NCI-H69 (cell line): ENCODE data around the gene LMOD1.
A peak's percentile ranks its signal among the peaks of the same experiment; 100 is the strongest.
"Not testable (repeated sequence)": the region's sequence is repeated elsewhere in the genome, so short reads cannot be mapped to it uniquely, and the experiment has no call there.

Experiments used
- DNase-seq: peaks from one replicate; lab custom pipeline; 2025; lab: John Stamatoyannopoulos, UW

The LMOD1 gene

DNA sequence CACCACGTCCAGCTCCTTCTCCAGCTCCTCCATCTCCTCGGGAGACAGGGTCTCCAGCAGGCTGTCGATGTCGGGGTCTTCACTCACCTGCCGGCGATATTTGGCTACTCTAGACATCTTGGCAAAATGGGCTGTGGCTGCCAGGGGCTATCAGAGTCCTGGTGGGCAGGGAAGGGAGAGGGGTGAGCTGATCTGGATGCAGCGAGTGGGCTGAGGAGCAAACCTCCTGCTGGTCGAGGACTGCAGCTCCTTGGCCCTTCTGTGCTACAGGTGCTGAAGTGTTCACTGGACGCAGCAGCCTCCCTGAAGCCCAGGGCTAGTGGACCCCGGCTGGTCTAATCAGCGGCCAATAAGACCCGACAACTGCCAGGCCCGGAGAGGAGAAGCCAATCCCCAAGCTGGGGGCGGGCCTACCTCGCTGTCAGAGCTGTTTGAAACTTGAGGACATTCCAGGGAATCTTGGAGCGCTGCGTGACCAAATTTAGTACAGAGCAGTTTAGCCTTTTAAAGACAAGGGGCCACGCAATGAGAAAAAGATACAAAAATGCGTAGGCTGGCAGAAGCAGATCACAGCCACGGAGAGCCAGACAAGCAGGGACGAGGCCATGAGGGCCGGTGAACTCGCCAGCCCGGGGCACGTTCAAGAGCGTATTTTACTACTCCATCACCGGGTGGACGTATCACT, at the start of gene LMOD1:
Gene LMOD1 (minus strand): TSS at position 325 of the 685 bp plus-strand sequence. CDS start 208 bp downstream, at position 117.
- peak; percentile 88 for DNase-seq

DNA sequence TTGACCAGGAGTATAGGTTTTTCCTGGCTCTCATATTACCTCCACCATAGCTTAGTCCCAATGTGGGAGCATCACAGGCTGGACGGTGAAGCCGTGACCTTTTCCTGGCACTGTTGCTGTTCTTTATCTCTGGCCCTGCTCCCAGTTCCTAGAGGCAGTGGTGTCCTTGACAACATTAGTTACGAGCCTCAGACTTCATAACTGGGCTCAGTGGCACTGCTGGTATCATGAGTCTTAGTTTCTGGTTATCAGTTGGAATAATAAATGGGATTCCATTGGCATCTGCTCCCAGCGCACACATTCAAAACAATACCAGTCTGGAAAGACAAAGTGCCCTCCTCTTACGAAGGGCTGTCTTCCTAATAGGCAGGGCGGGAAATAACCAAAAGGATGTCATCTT, 44.1 kb upstream of the LMOD1 start:
- DNase-seq, result no peak

- no peak for DNase-seq
Observed at GRCh38 chr1:201989354-201990128, 43.2 kb upstream of the LMOD1 start.

DNA sequence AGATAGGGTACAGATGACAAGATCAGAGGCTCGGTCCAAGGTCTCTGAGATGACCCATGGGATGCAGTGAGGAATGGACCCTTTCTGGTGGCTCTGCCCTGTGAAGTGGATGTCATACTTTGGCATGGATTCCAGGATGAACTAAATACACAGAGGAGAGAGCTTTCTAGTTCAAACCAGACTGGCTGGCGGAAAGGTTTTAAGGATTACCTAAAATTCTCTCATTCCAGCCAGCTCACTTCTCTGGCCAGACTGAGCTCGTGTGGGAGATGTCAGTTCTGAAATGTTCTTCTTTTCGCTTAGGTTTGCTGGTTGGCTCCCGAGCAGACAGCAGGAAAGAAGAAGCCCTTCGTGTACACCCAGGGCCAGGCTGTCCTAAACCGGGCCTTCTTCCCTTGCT, 42.3 kb upstream of the LMOD1 start:
- no peak for DNase-seq

DNA sequence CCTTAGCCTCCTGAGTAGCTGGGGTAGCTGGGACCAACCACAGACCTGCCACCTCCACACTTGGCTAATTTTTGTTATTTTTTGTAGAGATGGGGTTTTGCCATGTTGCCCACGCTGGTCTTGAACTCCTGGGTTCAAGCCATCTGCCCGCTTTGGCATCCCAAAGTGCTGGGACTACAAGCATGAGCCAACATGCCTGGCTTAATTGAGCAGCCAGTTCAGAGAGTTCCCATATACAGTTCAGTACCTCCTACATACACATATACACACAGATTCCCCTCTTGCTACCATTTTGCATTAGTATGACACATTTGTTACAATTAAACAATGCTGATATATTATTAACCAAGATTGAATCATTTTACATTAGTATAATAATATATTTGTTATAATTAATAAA, 39.0 kb upstream of the LMOD1 start:
- DNase-seq, result no peak

DNA sequence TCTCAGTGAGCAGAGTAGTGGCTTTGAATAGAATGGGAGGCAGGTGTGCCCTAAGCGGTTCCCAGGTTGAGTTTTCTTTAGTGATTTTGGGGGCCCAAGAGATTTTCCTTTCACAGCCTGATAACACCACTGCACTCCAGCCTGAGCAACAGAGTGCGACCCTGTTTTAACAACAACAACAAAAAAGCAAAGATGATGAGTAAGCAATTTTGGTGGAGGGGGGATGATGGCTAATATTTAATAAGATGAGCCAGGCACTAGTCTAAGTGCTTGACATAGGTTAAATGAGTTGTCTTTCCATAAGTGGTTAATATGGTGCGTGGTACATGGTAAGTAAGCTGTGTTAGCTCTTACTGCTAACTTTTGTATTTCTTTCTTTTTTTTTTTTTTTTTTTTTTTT, 38.1 kb upstream of the LMOD1 start:
- no peak for DNase-seq

GRCh38 chr1:201983380-201983805, 37.0 kb upstream of the LMOD1 start:
- no peak for DNase-seq

GRCh38 chr1:201982623-201983379, 36.5 kb upstream of the LMOD1 start, which contains the start of gene RNPEP:
Gene RNPEP, plus strand, starts transcription at chr1:201982648. Its CDS starts 19 bp downstream, at chr1:201982667.
- peak; percentile 89 for DNase-seq

GRCh38 chr1:201982082-201982622, 35.8 kb upstream of the LMOD1 start:
- DNase-seq, result no peak

- peak; percentile 90 for DNase-seq
Observed at GRCh38 chr1:201970334-201971159, 24.2 kb upstream of the LMOD1 start.

DNA sequence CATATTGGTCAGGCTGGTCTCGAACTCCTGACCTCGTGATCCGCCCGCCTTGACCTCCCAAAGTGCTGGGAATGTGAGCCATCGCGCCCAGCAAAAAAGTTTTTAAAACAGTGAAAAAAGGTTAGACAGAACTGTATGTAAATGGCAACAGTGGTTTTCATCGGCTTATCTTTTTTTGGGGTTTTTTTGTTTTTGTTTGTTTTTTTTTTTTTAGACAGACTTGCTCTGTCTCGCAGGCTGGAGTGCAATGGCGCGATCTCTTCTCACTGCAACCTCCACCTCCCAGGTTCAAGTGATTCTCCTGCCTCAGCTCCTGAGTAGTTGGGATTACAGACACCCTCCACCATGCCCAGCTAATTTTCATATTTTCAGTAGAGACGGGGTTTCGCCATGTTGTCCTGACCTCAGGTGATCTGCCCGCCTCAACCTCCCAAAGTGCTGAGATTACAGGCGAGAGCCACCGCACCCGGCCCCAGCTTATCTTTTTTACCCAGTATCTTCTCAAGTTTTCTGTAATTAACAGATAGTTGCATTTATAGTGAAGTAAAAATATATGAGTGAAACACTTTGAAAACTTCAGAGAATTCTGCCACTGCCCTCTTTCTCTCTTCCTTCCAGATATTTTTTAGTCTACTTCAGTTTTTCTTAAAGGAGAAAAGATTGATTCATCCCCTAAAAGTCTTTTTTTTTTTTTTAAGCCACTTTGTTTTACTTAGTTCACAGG, 22.0 kb upstream of the LMOD1 start:
- no peak for DNase-seq

GRCh38 chr1:201966171-201966570, 19.8 kb upstream of the LMOD1 start:
- DNase-seq, result no peak

DNA sequence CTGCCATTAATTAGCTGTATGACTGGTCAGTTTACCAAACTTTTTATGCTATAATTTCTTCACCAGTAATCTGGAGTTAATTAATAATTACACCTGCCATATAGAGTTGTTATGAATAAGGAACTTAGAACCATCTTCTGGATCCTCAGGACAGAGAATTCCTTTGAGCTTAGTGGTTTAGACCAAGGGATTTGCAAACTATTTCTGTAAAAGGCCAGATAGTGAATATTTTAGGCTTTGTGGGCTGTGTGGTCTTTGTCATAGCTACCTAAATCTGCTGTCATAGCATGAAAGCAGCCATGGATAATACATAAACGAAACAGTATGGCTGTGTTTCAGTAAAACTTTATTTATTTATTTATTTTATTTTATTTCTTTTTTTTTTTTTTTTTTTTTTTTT, 17.9 kb upstream of the LMOD1 start:
- no peak for DNase-seq

DNA sequence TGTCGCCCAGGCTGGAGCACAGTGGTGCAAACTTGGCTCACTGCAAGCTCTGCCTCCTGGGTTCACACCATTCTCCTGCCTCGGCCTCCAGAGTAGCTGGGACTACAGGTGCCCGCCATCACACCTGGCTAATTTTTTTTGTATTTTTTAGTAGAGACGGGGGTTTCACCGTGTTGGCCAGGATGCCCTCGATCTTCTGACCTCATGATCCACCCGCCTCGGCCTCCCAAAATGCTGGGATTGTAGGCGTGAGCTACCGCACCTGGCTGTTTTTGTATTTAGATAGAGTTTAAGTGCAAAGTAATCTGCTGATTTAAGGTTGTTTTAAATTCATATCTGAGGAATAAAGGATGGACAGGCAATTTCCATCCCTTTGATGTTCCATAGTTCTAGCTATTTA, 16.0 kb upstream of the LMOD1 start:
- not testable (repeated sequence) for DNase-seq

- no peak for DNase-seq
Observed at GRCh38 chr1:201958348-201958747, 12.0 kb upstream of the LMOD1 start.

- peak; percentile 68 for DNase-seq
Observed at GRCh38 chr1:201955729-201956143, 9.4 kb upstream of the LMOD1 start.

GRCh38 chr1:201955009-201955728, 8.8 kb upstream of the LMOD1 start, which contains the start of gene TIMM17A:
Gene TIMM17A, plus strand, starts transcription at chr1:201955503. Its CDS starts 24 bp downstream, at chr1:201955527.
- DNase-seq, result peak; percentile 99

- no peak for DNase-seq
Observed at GRCh38 chr1:201954263-201955008, 8.1 kb upstream of the LMOD1 start.

DNA sequence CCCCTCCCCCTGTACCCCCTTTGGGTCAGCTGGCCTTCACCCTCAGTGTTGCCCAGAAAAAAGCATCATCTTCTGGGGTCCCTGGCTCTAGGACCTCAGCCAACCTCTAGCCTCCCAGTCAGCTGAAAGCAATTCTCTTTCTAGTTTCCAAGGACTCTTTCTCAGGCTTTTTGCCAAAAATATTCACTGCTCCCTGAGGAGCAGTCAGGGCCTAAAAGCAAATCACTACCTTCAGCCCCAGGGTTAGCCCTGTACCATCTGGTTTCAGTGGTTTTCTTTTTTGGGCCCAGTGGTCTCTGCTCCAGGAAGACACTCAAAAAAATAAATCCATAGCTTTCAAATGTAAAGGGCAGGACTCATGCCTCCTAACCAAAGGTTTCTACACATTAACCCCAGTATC, 3.1 kb upstream of the LMOD1 start:
- DNase-seq, result peak; percentile 85
